HG02798 (cell line): ENCODE data around the gene PI4K2A.

Experiments
- ATAC-seq: cut with Tn5 transposase; IDR thresholded peaks from one replicate; pipeline ENCODE4 v1.9.1; 2021; ENCODE audit warnings: mild to moderate bottlenecking; ENCODE audit not compliant: unreplicated experiment, poor library complexity

Gene PI4K2A

DNA sequence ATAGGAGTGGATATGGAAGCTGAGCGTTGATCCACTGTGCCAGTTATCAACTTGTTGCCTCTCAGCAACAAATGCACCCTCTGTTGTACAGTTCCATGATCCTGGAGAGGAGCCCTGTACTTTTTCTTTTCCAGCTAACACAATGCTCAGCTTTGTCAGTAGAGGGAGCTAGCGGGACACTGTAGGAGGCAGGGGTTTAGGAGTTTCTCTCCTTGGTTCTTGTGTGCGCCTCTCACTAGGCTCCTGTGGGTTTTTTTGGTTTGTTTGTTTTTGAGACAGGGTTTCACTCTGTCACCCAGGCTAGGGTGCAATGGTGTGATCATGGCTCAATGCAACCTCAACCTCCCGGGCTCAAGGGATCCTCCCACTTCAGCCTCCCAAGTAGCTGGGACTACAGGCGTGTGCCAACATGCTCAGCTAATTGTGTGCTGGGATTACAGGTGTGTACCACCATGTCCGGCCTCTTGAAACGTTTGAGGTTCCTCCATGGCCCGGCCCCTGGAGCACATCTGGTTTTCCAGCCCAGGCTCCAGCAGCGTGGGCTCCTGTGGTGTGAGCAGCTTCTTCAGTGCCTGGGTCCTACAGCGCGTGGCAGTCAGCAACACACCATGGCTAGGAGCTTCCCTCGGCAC is 61.1 kb downstream of the PI4K2A start:
- peak; percentile 71 for ATAC-seq

DNA sequence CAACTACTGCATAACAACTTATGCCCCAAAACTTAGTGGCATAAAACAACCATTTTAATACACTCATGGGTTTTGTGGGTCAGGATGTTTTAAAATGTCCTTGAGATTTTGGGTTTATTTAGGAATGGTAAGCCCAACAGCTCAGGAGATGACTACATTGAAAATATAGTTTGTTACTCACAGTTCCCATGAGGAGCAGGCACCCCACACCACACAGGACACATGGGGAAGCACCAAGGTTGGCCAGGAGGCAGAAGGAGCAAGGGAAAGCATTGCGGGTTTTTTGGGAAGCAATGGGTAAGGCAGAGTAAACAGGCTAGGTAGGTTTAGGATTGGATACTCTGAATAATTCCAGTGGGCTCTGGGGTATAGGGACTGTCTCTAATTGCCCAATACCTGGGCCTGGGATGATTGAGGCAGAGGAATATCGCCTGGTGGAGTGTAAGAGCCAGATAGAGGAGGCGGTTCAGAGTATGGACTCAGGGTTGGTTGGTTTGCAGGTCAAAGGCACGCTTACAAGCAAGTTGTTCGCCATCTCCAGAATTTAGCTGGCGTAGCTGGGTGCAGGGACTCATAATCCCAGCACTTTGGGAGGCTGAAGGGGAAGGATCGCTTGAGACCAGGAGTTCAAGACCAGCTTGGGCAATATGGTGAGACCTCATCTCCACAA is 63.1 kb downstream of the PI4K2A start:
- no peak for ATAC-seq

DNA sequence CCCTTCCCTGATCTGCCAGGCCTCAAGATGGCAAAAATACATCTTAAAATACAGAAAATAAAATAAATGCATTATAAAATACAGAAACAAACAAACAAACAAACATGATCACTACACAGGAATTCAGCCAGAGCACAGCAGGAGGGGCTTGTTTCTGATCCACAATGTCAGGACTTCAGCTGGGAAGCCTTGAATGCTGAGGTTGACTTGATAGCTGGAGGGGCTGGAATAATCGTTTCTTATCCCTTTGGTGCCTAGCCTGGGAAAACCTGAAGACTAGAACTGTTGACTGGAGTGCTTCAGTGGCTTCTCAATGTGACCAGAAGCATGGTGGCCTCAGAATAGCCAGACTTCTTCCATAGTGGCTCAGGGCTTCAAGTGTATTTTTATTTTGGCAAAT is 63.9 kb downstream of the PI4K2A start:
- no peak for ATAC-seq

DNA sequence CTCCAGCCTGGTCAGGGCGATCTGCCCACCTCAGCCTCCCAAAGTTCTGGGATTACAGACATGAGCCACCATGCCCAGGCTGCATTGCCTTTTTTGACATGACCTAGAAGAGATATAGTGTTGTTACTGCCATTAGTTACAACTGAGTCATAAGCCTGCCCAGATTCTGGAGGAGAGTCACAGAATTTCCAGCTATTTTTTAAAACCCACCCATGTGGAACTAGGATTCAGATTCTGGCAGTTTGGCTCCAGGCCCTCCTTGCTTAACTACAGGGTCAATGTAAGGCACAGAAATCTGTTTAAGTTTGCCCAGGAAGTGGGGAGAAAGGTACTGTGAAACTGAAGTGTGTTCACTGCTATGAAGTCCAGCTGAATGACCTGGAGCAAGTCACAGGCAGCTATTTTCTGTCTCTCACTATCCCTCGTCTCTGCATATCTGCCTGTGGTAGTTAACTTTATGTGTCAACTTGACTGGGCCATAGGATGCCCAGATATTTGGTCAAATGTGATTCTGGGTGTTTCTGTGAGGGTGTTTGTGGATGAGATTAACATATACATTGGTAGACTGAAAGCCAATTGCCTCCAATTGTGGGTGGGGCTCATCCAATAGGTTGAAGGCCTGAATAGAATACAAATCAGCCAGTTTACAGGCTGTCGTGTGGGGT is 64.7 kb downstream of the PI4K2A start:
- no peak for ATAC-seq

DNA sequence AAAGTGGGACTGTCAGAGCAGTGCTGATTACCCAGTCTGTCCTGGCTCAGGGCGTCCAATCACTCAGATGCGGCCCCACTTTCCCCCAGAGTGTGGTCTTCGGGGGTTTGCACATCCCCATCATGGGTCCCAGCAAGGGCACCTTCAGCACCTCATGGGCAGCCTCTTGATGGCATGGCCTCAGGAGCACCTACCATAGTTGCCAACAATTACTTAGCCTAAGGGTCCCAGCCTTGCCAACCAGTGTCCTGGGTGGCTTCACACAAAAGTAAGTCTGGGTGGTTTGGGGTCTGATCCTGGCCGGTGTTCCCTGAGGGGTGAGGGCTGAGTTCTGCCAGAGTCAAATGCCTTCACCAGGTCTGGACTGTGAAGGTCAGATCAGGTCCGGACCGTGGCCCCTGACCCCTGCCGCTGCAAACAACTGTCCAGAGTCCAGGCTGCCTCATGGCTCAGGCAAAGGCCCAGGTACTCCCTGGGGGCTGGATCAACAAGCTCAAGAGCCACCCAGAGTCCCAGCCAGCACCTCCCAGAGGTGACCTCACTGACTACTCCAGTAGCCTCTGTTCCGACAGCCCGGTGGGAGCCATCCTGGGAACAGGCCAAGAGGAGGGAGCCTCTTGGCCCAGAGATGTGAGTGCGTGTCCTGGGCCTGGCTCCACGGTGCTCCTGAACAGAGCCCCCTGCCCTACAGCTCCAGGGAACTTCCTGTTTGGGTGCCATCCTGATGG is 66.8 kb downstream of the PI4K2A start:
- ATAC-seq = no peak

DNA sequence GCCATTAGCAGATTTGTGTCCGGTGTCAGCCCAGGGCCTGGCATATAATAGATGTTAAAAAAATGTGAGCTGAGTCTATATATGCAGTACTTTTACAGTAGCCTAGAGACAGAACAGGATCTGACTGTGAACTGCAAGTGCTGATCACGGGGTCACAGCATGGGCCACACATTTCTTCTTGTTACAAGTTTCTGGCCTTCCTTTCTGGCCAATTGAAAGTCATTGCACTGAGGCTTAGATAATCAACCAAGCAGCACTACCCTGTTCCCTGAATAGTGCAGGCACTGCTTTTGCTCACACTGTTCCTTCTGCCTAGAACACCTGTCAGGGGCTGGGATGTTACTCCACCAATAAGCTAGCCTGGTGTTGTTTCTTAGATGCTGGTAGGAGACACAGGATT is 67.7 kb downstream of the PI4K2A start:
- no peak for ATAC-seq

DNA sequence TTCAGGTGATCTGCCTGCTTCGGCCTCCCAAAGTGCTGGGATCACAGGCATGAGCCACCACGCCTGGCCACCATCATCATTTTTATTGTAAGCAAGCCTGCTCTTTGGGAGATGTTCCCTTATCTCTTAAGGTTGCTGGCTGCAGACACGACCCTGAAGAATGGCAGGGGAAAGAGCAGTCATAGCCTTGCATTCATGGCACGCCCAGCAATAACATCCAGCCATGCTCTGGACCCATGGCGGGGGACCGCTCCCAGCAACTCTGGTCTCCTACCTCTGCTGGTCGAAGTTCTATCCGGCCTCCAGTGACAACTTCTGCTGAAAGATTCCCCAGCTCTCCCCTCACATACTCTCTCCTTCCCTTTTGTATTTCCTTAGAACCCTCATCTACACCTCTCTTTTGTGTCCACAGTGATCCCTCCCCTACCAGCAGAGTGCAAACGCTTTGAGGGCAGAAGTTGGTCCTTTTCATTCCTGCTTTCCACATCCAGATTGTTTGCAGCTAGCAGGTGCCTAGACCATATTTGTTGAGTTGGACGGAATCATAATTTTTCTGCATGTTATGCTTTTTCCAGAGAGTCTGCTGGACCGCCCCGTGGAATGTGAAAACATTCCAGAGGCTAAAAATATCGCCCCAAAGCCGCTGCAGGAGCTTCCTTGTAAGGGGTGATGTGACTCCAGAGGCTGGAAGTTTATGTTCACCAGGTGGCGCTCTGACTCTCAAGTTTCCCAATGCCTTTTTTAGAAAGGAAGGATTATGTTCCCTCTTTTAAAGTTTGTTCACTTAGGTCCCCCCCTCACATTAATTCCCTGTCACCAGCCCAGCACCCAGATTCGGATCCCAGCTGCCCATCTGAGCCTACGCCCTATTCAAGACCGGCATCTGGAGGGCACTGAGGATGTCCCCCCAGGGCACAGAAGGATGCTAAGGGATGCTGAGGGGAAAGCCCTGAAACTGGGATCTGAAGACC is 68.8 kb downstream of the PI4K2A start:
- no peak for ATAC-seq

DNA sequence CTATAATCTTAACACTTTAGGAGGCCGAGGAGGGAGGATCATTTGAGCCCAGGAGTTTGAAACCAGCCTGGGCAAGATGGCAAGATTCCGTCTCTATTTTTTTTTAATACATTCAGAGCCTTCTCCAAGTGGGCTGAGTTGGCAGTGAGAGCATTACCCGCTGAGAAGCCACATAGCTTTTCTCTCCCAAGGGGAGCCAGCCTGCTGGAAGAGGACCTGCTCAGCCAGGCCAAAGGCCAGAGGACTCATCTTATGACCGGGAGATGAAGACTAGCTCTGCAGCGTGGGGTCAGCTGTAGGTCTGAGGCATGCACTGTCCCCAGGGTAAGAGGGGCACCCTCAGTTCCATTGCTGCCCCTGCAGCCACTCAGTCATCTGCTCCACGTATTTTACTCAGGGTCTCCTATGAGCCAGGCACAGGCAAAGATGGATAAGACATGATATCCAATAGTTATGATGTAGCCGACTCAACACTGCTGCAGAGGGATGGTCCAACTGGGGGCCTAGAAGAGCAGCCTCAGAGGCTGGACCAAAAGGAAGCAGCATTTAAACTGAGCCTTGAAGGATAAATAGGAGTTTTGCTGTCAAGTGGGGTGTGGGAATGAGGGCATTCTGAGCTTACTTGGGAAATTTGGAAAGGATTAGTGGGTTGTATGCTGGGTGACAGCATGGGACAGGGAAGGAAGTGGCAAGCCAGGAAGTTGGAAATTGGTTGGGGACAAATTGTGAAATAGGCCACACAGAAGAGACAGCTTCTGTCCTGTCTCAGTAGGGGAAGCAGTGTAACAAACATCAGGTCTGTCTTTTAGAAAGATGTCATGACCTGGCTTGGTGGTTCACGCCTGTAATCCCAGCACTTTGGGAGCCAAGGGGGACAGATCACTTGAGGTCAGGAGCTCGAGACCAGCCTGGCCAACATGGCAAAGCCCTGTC is 71.4 kb downstream of the PI4K2A start:
- ATAC-seq = no peak

DNA sequence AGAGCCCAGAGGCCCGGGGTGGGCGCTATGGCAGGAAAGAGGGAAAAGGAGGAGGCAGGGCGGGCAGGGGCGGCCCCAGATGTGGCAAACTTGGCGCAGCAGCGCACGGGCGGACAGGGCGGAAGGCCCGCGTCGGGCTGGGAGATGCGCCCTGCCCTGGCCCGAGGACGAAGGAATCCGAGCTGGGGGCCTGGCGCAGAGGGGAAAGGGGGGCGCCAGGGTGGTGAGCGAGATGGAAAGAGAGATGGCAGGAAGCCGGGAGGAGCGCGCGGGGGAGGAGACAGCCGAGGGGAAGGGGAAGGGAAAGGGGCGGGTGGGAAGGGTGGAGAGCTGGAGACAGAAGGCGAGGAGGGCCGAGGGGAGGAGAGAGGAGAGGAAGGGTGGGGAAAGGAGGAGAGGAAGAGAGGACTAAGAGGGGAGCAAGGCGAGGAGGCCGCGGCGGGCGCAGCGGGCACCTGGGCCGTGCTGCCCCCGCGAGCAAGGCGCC is 72.9 kb downstream of the PI4K2A start, which contains the start of gene MARVELD1:
Gene MARVELD1 (plus strand): TSS at position 392 of the 487 bp plus-strand sequence. CDS start 147 bp downstream, outside the sequence.
- no peak for ATAC-seq

DNA sequence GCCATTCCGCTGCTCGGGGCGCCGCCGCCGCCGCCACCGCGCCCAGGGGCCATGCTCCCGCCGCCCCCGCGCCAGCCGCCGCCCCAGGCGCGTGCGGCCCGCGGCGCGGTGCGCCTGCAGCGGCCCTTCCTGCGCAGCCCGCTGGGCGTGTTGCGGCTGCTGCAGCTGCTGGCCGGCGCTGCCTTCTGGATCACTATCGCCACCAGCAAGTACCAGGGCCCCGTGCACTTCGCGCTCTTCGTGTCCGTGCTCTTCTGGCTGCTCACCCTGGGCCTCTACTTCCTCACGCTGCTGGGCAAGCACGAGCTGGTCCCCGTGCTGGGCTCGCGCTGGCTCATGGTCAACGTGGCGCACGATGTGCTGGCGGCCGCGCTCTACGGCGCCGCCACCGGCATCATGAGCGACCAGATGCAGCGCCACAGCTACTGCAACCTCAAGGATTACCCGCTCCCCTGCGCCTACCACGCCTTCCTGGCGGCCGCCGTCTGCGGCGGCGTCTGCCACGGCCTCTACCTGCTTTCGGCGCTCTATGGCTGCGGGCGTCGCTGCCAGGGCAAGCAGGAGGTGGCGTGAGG is 73.4 kb downstream of the PI4K2A start:
- ATAC-seq = peak; percentile 78

DNA sequence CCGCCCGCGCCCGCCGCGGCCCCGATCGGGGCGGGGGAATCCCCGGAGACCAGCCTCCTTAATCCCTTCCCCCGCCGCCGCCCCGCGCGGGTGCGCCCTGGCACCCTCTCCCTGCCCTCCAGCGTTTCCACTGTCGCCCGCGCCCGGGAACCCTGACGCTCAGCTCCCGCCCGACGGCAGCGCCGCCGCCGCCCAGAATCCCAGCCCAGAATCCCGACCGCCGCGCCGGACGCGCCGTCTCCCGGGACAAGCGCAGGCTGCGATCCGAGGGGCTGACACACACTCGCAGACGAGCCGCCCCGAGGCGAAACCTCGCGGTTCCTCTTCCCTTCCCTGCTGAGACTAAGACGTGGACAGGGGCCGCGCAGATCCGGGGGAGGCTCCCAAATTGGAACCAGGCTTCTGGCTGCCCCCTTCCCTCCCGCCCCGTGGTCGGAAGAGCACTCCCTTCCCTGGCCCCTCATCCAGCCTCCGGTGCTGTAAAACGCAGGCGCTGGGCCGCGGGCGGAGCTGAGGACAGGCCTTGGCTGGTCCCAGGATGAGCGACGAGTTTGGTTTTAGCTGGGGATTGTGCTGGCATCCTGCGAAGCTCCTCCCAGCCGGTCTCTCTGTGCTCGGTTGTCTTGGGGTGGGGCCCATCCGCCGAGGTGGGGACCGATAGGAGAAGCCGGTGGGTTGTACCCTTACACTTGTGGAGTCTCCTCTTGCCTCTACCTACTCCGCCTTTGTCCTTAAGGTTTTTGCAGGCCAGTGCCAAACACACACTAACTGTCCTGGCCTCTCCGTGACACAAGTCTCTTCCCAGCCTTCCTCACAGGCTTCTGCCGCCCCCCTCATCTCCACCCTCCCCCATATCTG is 74.2 kb downstream of the PI4K2A start:
- peak; percentile 14 for ATAC-seq

DNA sequence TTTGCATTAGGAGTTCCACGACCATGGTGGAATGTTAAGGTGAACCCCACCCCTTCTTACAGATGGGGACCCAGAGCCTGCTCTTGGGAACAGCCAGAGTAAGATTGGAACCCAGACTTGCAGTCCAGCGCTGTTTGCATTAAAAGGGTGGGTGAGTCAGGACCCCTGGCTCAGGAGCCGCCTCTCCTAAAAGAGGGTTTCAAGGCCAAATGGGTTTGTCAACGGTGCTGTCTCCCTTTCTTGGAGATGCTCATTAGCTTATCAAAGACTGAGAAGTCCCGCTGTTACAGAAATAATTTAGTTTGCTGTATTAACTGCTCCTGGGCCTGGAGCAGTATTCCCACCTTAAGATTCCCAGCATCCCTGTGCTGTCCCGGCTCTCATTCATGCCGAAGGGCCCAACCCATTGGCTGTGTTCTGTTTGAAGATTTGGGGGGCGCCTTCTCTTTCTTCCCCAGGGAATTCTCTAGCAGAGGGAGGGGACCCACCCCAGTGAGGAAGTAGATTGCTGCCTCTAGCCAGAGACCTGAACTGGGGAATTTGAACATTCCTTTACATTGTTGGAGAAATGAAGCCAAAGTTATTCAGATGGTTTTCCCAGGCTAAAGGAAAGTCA is 74.9 kb downstream of the PI4K2A start:
- ATAC-seq = no peak

DNA sequence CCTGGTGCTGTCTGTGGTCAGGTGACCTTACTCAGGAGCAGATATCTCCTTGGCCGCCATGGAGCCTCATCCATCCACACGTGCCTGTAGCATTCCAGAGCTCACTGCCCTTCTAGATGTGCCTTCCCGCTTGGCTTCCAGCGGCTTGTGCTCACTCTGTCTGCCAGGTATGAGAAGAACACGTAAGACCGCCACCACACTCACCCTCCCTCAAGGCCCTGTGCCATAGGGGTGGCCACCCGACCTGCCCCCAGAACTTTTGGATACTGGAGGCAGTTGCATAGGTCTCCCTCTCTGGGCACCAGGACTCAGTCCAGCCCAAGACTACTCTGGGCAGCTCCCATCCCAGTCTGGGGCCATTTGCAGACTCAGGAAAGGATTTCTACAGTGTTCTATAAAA is 77.2 kb downstream of the PI4K2A start:
- ATAC-seq = no peak

DNA sequence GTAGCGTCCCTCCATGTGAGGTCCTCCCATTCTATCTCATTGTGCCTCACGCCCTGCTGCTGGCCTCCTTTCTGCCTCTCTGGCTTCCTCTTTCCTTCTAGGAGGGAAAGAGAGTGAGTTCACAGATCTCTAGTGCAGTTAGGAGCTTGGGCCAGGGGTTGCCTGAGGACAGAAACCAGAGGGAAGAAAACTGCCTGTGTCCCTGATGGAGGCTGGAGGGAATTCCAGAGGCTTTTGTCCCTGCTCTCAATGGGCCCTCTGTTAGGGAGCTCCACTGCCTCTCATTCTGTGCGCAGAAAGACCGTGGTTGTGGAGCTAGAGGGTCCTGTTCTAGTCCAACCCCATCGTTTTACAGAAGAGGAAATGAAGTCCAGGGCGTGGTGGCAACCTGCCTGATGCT is 77.7 kb downstream of the PI4K2A start:
- ATAC-seq = no peak

DNA sequence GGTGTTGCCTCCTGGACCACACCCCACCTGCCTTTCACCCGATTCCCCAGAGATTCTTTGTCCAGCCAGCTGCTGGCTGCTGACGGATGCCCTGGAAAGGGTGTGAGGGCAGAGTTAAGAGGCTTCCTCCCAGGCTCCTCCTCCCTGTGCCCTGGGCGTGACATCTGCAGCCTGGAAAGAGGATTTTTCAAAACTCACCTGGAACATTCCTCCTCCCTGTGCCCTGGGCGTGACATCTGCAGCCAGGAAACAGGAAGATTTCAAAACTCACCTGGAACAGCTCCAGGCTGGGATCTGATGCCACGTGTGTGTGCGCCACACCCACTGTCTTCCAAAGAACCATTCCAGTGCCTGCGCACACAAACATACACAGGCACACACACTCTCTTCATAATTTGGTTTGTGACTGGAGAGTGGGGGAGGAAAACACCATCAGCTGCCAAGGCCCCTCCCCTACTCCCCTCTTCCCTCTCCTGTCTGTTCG is 78.2 kb downstream of the PI4K2A start:
- ATAC-seq = no peak

DNA sequence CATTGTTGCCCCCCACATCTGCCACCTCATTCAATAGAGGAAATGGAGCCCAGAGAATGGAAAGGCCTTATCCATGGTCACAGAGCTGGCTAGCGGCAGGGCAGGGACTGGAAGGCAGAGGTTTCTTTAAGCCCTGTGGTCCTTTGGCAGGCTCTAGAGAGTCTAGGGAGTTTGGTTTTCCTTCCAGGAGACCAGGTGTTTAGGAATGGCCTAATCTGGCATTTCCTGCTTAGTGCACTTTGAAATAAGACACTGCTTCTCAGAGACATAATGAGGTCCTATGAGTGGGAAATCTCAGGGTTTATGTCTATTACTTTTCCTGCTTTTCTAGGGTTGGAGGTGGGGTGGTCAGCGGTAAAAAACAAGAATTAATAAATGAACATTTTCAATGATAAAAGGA is 79.1 kb downstream of the PI4K2A start:
- no peak for ATAC-seq
